Liver (tissue), 9 donors: ENCODE measurements around the gene LYRM7. TPM values are rescaled to one million over a fixed set of nuclear protein-coding genes. Genes with fewer than 3 reads are reported as not detected.

Experiments
- DNase-seq: peaks from one replicate; pipeline ENCODE4 v3.0.0-alpha.2; 2017; ENCODE audit warnings: low spot score
- H3K27ac ChIP-seq, 2 donors: one replicate each; pipeline ENCODE4 v1.7.0; 2013; ENCODE audit warnings: inconsistent platforms in 2 of 2, low read length in 2 of 2, control low read depth in 1 of 2, low read depth in 1 of 2, mild to moderate bottlenecking in 1 of 2
- H3K27me3 ChIP-seq, 4 donors: one replicate each; pipeline versions ENCODE4 v1.6.1 to v1.7.0; 2013; ENCODE audit warnings: low read length in 3 of 4, inconsistent platforms in 1 of 4, mild to moderate bottlenecking in 1 of 4, moderate library complexity in 1 of 4; ENCODE audit not compliant: control insufficient read depth in 4 of 4, insufficient read depth in 4 of 4
- H3K36me3 ChIP-seq, 4 donors: one replicate each; pipeline versions ENCODE4 v1.6.1 to v1.7.0; 2013; ENCODE audit warnings: low read length in 3 of 4, mild to moderate bottlenecking in 3 of 4, low read depth in 1 of 4, moderate library complexity in 1 of 4; ENCODE audit not compliant: control insufficient read depth in 4 of 4, insufficient read depth in 3 of 4
- H3K4me1 ChIP-seq, 4 donors: one replicate each; pipeline versions ENCODE4 v1.6.1 to v1.7.0; 2013; ENCODE audit warnings: low read length in 3 of 4, mild to moderate bottlenecking in 3 of 4, moderate library complexity in 1 of 4; ENCODE audit not compliant: control insufficient read depth in 4 of 4, insufficient read depth in 4 of 4
- H3K4me3 ChIP-seq, 3 donors: one replicate each; pipeline versions ENCODE4 v1.6.1 to v1.7.0; 2013; ENCODE audit warnings: low read length in 3 of 3, control low read depth in 1 of 3, low read depth in 1 of 3, mild to moderate bottlenecking in 1 of 3
- H3K9ac ChIP-seq, 2 donors: one replicate each; pipeline ENCODE4 v1.7.0; 2013; ENCODE audit warnings: low read length in 2 of 2, mild to moderate bottlenecking in 2 of 2, moderate library complexity in 2 of 2, control low read depth in 1 of 2, low read depth in 1 of 2
- H3K9me3 ChIP-seq, 4 donors: one replicate each; pipeline versions ENCODE4 v1.6.1 to v1.7.0; 2013; ENCODE audit warnings: low read length in 3 of 4; ENCODE audit not compliant: control insufficient read depth in 4 of 4
- ATF3 ChIP-seq: IDR thresholded peaks from 2 replicates; pipeline ENCODE4 v1.6.1; 2016; ENCODE audit warnings: antibody characterized with exemption
- CTCF ChIP-seq: fragments of 150-350 bp; IDR thresholded peaks from 2 replicates; pipeline ENCODE4 v1.5.1; 2017; ENCODE audit warnings: improper control_type of control experiment, low read depth, low read length; ENCODE audit not compliant: missing input control
- EGR1 ChIP-seq, 2 donors: IDR thresholded peaks; 2 replicates each; pipeline ENCODE4 v1.6.1; 2016 to 2018; ENCODE audit warnings: antibody characterized with exemption in 2 of 2, low read depth in 2 of 2
- FOXA1 ChIP-seq: IDR thresholded peaks from 2 replicates; pipeline ENCODE4 v1.6.1; 2016; ENCODE audit warnings: antibody characterized with exemption
- FOXA2 ChIP-seq: IDR thresholded peaks from 2 replicates; pipeline ENCODE4 v1.6.1; 2016; ENCODE audit warnings: antibody characterized with exemption
- GABPA ChIP-seq, 2 donors: IDR thresholded peaks in 1 of 2; conservative IDR thresholded peaks in 1 of 2; 2 replicates each; pipeline ENCODE4 v1.6.1; 2016; ENCODE audit warnings: antibody characterized with exemption in 2 of 2, mild to moderate bottlenecking in 1 of 2, moderate library complexity in 1 of 2
- HNF4G ChIP-seq: IDR thresholded peaks from 2 replicates; pipeline ENCODE4 v1.6.1; 2016; ENCODE audit warnings: antibody characterized with exemption
- JUND ChIP-seq, 2 donors: IDR thresholded peaks; 2 replicates each; pipeline ENCODE4 v1.6.1; 2016; ENCODE audit warnings: antibody characterized with exemption in 2 of 2
- MAX ChIP-seq: IDR thresholded peaks from 2 replicates; pipeline ENCODE4 v1.6.1; 2016; ENCODE audit warnings: antibody characterized with exemption
- NR2F2 ChIP-seq: IDR thresholded peaks from 2 replicates; pipeline ENCODE4 v1.6.1; 2016; ENCODE audit warnings: antibody characterized with exemption
- RAD21 ChIP-seq, 2 donors: IDR thresholded peaks; 2 replicates each; pipeline ENCODE4 v1.6.1; 2016; ENCODE audit warnings: antibody characterized with exemption in 2 of 2, mild to moderate bottlenecking in 2 of 2
- REST ChIP-seq: IDR thresholded peaks from 2 replicates; pipeline ENCODE4 v1.6.1; 2016; ENCODE audit warnings: antibody characterized with exemption, mild to moderate bottlenecking
- YY1 ChIP-seq: IDR thresholded peaks from 2 replicates; pipeline ENCODE4 v1.6.1; 2016; ENCODE audit warnings: antibody characterized with exemption, mild to moderate bottlenecking
- ZBTB33 ChIP-seq: IDR thresholded peaks from 2 replicates; pipeline ENCODE4 v1.6.1; 2016; ENCODE audit warnings: antibody characterized with exemption
- WGBS: extraction: QIAGEN DNeasy Blood & Tissue Kit; methylation state at CpG from one replicate; pipeline ENCODE4 v1.1.7; 2013; 5-methylcytosine and 5-hydroxymethylcytosine counted together
- polyA plus RNA-seq, 2 donors: library from polyadenylated mRNA; stranded (reverse) in 1 of 2; unstranded in 1 of 2; fragments of 200-250 nt in 1 of 2; fragments of >200 nt in 1 of 2; fragmentation: Nextera tagmentation in 1 of 2; extraction: Ambion mirVana in 1 of 2; gene quantifications; one replicate each; pipeline versions ENCODE4 v1.2.1 to v1.2.3, GENCODE V29; 2013 to 2015
- total RNA-seq, 2 donors: library from RNA; depleted of rRNA; stranded (reverse); fragments of >200 nt; gene quantifications; one replicate each; pipeline ENCODE4 v1.2.3, GENCODE V29; 2014
- donor health status: healthy.
- donor health status: healthy.
- donor health status: healthy.
- donor health status: healthy.
- donor health status: healthy.

Gene LYRM7
- total and polyA plus RNA-seq, 4 donors, result 2.3 to 7.5 (median 5.8) TPM

- no peak for TF ChIP-seq RAD21 (IDR thresholded peaks at IDR 0.05)
- TF ChIP-seq EGR1 (IDR thresholded peaks at IDR 0.05; ENCODE audit: low read depth in 2 of 2), result no peak
- TF ChIP-seq ATF3, result no peak
These were observed 75.2 kb downstream of the LYRM7 start (continued) for GRCh38 chr5:131245948-131246347.

- H3K27me3 ChIP-seq, result no peaks in the 10 kb centered on the region
- TF ChIP-seq GABPA (IDR thresholded peaks at IDR 0.05 in 1 of 2, conservative IDR thresholded peaks at IDR 0.05 in 1 of 2), result no peak
- TF ChIP-seq YY1, result no peak
- no peak for TF ChIP-seq RAD21 (IDR thresholded peaks at IDR 0.05)
- TF ChIP-seq FOXA2, result no peak
- no peak for TF ChIP-seq HNF4G
- TF ChIP-seq NR2F2, result no peak
- TF ChIP-seq REST, result no peak
- TF ChIP-seq MAX, result no peak
- TF ChIP-seq JUND (IDR thresholded peaks at IDR 0.05), result no peak
- TF ChIP-seq FOXA1, result no peak
- TF ChIP-seq EGR1 (IDR thresholded peaks at IDR 0.05; ENCODE audit: low read depth in 2 of 2), result no peak
- TF ChIP-seq ZBTB33, result no peak
- no peak for TF ChIP-seq CTCF
- H3K4me3 ChIP-seq, result no peak overlapping the region
- no peak overlapping the region for H3K27ac ChIP-seq
- DNase-seq, result no peak
- H3K4me1 ChIP-seq, result no peaks in the 10 kb centered on the region
- peaks cover 0 to 3% (median 1%) of the 10 kb centered on the region in 4 donors for H3K9me3 ChIP-seq
- H3K36me3 ChIP-seq, result no peaks in the 10 kb centered on the region
- 92% methylated on average over 4 of the region's 4 CpGs for WGBS
- no peak overlapping the region for H3K9ac ChIP-seq
These were observed 75.8 kb downstream of the LYRM7 start for GRCh38 chr5:131246504-131246903.
